ENCODE results near the gene FNDC3A.

FNDC3A gene

DNA sequence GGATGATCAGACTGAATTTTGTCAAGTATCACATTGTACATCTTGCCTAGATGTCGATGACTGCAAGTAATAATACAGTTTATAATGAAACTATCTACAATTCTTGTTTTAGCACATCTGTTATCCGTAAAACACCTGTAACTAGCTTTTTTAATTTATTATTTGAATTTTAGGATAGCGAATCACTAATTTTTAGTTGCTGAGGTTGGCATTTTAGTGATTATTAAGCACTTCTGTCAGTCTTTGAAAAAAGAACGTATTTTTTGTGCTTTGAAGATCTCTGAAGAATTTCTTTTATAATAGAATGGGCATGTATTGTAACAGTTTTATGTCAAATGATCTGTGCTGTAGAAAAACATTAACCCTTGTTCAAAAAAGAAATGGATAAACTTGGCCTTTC is 232.9 kb downstream of the FNDC3A start:
- Histone ChIP-seq H3K36me3 (ENCODE audit: control insufficient read depth in 1 of 2, insufficient read depth in 2 of 2, low read depth in 1 of 2, low read length in 2 of 2) (peaks cover 11 to 83% of the 10 kb centered on the region in 2 experiments), H3K27me3 (ENCODE audit: control insufficient read depth in 1 of 2, insufficient read depth in 1 of 2, low read length in 2 of 2) (no peaks in the 10 kb centered on the region), H3K9ac (ENCODE audit: low read length) (no peak overlapping the region), H3K23ac (ENCODE audit: low read length in 2 of 2) (no peak overlapping the region), H3K4me2 (ENCODE audit: low read length, poor library complexity, severe bottlenecking) (no peak overlapping the region), H3K4ac (ENCODE audit: low read depth in 1 of 2, low read length in 2 of 2) (no peak overlapping the region), H3K79me1 (replicated peaks; ENCODE audit: low read length, poor library complexity, severe bottlenecking) (peaks cover 4% of the 10 kb centered on the region), H2BK5ac (ENCODE audit: low read depth, low read length, poor library complexity, severe bottlenecking) (no peak overlapping the region), H3K27ac (ENCODE audit: low read length, poor library complexity, severe bottlenecking) (no peak overlapping the region), H3K14ac (ENCODE audit: low read length in 2 of 2) (no peak overlapping the region), H2AFZ (ENCODE audit: low read depth, low read length) (no peak overlapping the region), H4K8ac (ENCODE audit: low read length) (no peak overlapping the region), H3K18ac (ENCODE audit: low read depth in 1 of 2, low read length in 2 of 2) (no peak overlapping the region), H2BK120ac (ENCODE audit: low read depth, low read length) (no peak overlapping the region), H3K4me1 (ENCODE audit: control insufficient read depth, insufficient read depth, low read depth, low read length) (no peaks in the 10 kb centered on the region), H2BK12ac (ENCODE audit: low read length in 2 of 2) (no peak overlapping the region), H3K9me3 (ENCODE audit: control insufficient read depth, low read length) (no peaks in the 10 kb centered on the region), H3K4me3 (ENCODE audit: insufficient read depth in 1 of 2, low read depth in 1 of 2, low read length in 2 of 2) (no peak overlapping the region), H2AK5ac (ENCODE audit: low read length, severe bottlenecking) (no peak overlapping the region), H4K91ac (ENCODE audit: low read length) (no peak overlapping the region), H2BK15ac (ENCODE audit: low read depth, poor library complexity, severe bottlenecking) (no peak overlapping the region)
- 100% methylated on average over 2 of the region's 4 CpGs for WGBS
- DNase-seq: no peak

DNA sequence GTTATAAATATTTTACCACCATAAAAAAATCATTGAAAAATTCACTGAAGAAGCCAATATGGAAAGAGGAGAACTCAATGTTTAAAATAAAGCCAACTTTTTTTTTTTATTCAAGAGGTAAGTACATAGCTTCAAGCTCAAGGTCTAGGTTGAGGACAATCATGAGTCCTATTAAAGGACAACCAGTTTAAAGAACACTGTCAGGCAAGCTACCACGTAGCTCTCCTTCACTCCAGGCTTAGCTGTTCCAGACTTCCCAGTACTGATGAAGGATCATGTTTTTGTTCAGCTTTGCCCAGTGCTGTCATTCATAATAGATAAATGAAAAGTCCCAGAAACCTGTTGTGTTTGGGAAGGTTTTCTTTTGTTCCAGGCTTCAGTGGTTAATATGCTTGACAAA is 234.4 kb downstream of the FNDC3A start:
- Histone ChIP-seq H4K8ac (ENCODE audit: low read length) (no peak overlapping the region), H4K91ac (ENCODE audit: low read length) (no peak overlapping the region), H3K36me3 (ENCODE audit: control insufficient read depth in 1 of 2, insufficient read depth in 2 of 2, low read depth in 1 of 2, low read length in 2 of 2) (peaks cover 11 to 68% of the 10 kb centered on the region in 2 experiments), H2BK5ac (ENCODE audit: low read depth, low read length, poor library complexity, severe bottlenecking) (no peak overlapping the region), H3K9me3 (ENCODE audit: control insufficient read depth, low read length) (no peaks in the 10 kb centered on the region), H3K4me2 (ENCODE audit: low read length, poor library complexity, severe bottlenecking) (no peak overlapping the region), H3K79me1 (replicated peaks; ENCODE audit: low read length, poor library complexity, severe bottlenecking) (peaks cover 1% of the 10 kb centered on the region), H3K27ac (ENCODE audit: low read length, poor library complexity, severe bottlenecking) (no peak overlapping the region), H3K18ac (ENCODE audit: low read depth in 1 of 2, low read length in 2 of 2) (no peak overlapping the region), H3K4ac (ENCODE audit: low read depth in 1 of 2, low read length in 2 of 2) (no peak overlapping the region), H2AK5ac (ENCODE audit: low read length, severe bottlenecking) (no peak overlapping the region), H3K4me1 (ENCODE audit: control insufficient read depth, insufficient read depth, low read depth, low read length) (no peaks in the 10 kb centered on the region), H3K14ac (ENCODE audit: low read length in 2 of 2) (no peak overlapping the region), H2AFZ (ENCODE audit: low read depth, low read length) (no peak overlapping the region), H2BK120ac (ENCODE audit: low read depth, low read length) (no peak overlapping the region), H3K9ac (ENCODE audit: low read length) (no peak overlapping the region), H2BK15ac (ENCODE audit: low read depth, poor library complexity, severe bottlenecking) (no peak overlapping the region), H3K27me3 (ENCODE audit: control insufficient read depth in 1 of 2, insufficient read depth in 1 of 2, low read length in 2 of 2) (no peaks in the 10 kb centered on the region), H2BK12ac (ENCODE audit: low read length in 2 of 2) (no peak overlapping the region), H3K4me3 (ENCODE audit: insufficient read depth in 1 of 2, low read depth in 1 of 2, low read length in 2 of 2) (no peak overlapping the region), H3K23ac (ENCODE audit: low read length in 2 of 2) (no peak overlapping the region)
- WGBS: 100% methylated on average over 1 of the region's 1 CpG
- no peak for DNase-seq

DNA sequence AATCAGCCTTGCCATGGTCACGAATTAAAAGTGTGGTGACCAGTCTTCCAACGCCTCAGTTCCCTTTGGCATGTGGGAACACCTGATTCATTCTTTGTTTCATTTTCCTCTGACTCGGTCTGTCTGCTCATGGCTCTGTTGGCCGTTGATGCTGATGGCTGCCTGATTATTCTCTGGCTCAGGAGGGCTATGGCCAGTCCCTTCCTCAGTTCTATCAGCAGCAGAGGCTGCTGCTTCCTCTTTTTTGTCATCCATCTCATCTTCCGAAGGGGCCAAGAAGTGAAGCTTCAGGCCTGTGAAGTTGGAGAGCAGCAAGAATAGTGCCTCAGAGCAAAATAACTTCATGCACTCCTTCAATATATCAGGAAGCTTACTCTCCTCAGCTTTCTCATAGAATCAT is 235.0 kb downstream of the FNDC3A start:
- Histone ChIP-seq H3K4me2 (ENCODE audit: low read length, poor library complexity, severe bottlenecking) (no peak overlapping the region), H2AK5ac (ENCODE audit: low read length, severe bottlenecking) (no peak overlapping the region), H3K4me3 (ENCODE audit: insufficient read depth in 1 of 2, low read depth in 1 of 2, low read length in 2 of 2) (no peak overlapping the region), H3K27ac (ENCODE audit: low read length, poor library complexity, severe bottlenecking) (no peak overlapping the region), H3K79me1 (replicated peaks; ENCODE audit: low read length, poor library complexity, severe bottlenecking) (peaks cover 1% of the 10 kb centered on the region), H3K4me1 (ENCODE audit: control insufficient read depth, insufficient read depth, low read depth, low read length) (no peaks in the 10 kb centered on the region), H2AFZ (ENCODE audit: low read depth, low read length) (no peak overlapping the region), H3K9ac (ENCODE audit: low read length) (no peak overlapping the region), H2BK5ac (ENCODE audit: low read depth, low read length, poor library complexity, severe bottlenecking) (no peak overlapping the region), H2BK120ac (ENCODE audit: low read depth, low read length) (no peak overlapping the region), H4K91ac (ENCODE audit: low read length) (no peak overlapping the region), H3K9me3 (ENCODE audit: control insufficient read depth, low read length) (no peaks in the 10 kb centered on the region), H4K8ac (ENCODE audit: low read length) (no peak overlapping the region), H3K14ac (ENCODE audit: low read length in 2 of 2) (no peak overlapping the region), H3K18ac (ENCODE audit: low read depth in 1 of 2, low read length in 2 of 2) (no peak overlapping the region), H2BK12ac (ENCODE audit: low read length in 2 of 2) (no peak overlapping the region), H3K36me3 (ENCODE audit: control insufficient read depth in 1 of 2, insufficient read depth in 2 of 2, low read depth in 1 of 2, low read length in 2 of 2) (peaks cover 11 to 62% of the 10 kb centered on the region in 2 experiments), H2BK15ac (ENCODE audit: low read depth, poor library complexity, severe bottlenecking) (no peak overlapping the region), H3K23ac (ENCODE audit: low read length in 2 of 2) (no peak overlapping the region), H3K4ac (ENCODE audit: low read depth in 1 of 2, low read length in 2 of 2) (no peak overlapping the region), H3K27me3 (ENCODE audit: control insufficient read depth in 1 of 2, insufficient read depth in 1 of 2, low read length in 2 of 2) (no peaks in the 10 kb centered on the region)
- 97% methylated on average over 5 of the region's 5 CpGs for WGBS
- no peak for DNase-seq

DNA sequence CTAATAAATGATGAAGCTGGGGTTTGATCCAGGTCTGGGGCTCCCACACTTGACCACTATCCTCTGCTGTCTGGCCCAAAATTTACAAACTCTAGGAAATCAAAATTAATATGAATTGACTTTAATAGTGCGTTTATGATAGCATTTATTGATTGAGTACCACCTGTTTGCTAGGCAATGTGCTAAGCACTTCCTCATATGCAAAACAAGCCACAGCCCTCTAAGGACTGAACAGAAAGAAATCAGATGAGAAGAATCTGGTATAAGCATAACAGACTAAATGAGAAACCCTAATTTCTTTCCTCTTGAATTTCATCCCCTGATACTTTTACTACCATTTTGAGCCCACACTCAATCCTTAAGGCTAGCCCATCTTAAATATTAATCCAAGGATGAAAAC is 237.8 kb downstream of the FNDC3A start:
- Histone ChIP-seq H2AK5ac (ENCODE audit: low read length, severe bottlenecking) (no peak overlapping the region), H2AFZ (ENCODE audit: low read depth, low read length) (no peak overlapping the region), H3K27me3 (ENCODE audit: control insufficient read depth in 1 of 2, insufficient read depth in 1 of 2, low read length in 2 of 2) (peaks cover 17 to 20% of the 10 kb centered on the region in 2 experiments), H2BK5ac (ENCODE audit: low read depth, low read length, poor library complexity, severe bottlenecking) (no peak overlapping the region), H3K4me3 (ENCODE audit: insufficient read depth in 1 of 2, low read depth in 1 of 2, low read length in 2 of 2) (no peak overlapping the region), H3K36me3 (ENCODE audit: control insufficient read depth in 1 of 2, insufficient read depth in 2 of 2, low read depth in 1 of 2, low read length in 2 of 2) (peaks cover 7 to 34% of the 10 kb centered on the region in 2 experiments), H4K91ac (ENCODE audit: low read length) (no peak overlapping the region), H4K8ac (ENCODE audit: low read length) (no peak overlapping the region), H3K79me1 (replicated peaks; ENCODE audit: low read length, poor library complexity, severe bottlenecking) (peaks cover 1% of the 10 kb centered on the region), H2BK15ac (ENCODE audit: low read depth, poor library complexity, severe bottlenecking) (no peak overlapping the region), H3K27ac (ENCODE audit: low read length, poor library complexity, severe bottlenecking) (no peak overlapping the region), H3K4me2 (ENCODE audit: low read length, poor library complexity, severe bottlenecking) (no peak overlapping the region), H3K9me3 (ENCODE audit: control insufficient read depth, low read length) (no peaks in the 10 kb centered on the region), H2BK12ac (ENCODE audit: low read length in 2 of 2) (no peak overlapping the region), H3K4me1 (ENCODE audit: control insufficient read depth, insufficient read depth, low read depth, low read length) (peaks cover 3% of the 10 kb centered on the region), H3K4ac (ENCODE audit: low read depth in 1 of 2, low read length in 2 of 2) (no peak overlapping the region), H3K23ac (ENCODE audit: low read length in 2 of 2) (no peak overlapping the region), H3K9ac (ENCODE audit: low read length) (no peak overlapping the region), H3K14ac (ENCODE audit: low read length in 2 of 2) (no peak overlapping the region), H2BK120ac (ENCODE audit: low read depth, low read length) (no peak overlapping the region), H3K18ac (ENCODE audit: low read depth in 1 of 2, low read length in 2 of 2) (no peak overlapping the region)
- WGBS: no CpG with 5 or more reads among the region's 1 CpG
- no peak for DNase-seq

Measured in mesenchymal stem cell (in vitro differentiated cells and primary cell).